ENCODE results near the gene FOXN3.
"Not testable (repeated sequence)": the region's sequence is repeated elsewhere in the genome, so short reads cannot be mapped to it uniquely, and the experiment has no call there.

The FOXN3 gene

GRCh38 chr14:89111232-89111631 is 305.8 kb downstream of the FOXN3 start:
- DNase-seq = not testable (repeated sequence)

- DNase-seq = no peak
Observed at GRCh38 chr14:89110110-89110509, 306.9 kb downstream of the FOXN3 start.

GRCh38 chr14:89108608-89109007 is 308.4 kb downstream of the FOXN3 start:
- DNase-seq = no peak

- no peak for DNase-seq
Observed at GRCh38 chr14:89107626-89108025, 309.4 kb downstream of the FOXN3 start.
